Measurements from ENCODE around the gene EIF2S3B.

The EIF2S3B gene

DNA sequence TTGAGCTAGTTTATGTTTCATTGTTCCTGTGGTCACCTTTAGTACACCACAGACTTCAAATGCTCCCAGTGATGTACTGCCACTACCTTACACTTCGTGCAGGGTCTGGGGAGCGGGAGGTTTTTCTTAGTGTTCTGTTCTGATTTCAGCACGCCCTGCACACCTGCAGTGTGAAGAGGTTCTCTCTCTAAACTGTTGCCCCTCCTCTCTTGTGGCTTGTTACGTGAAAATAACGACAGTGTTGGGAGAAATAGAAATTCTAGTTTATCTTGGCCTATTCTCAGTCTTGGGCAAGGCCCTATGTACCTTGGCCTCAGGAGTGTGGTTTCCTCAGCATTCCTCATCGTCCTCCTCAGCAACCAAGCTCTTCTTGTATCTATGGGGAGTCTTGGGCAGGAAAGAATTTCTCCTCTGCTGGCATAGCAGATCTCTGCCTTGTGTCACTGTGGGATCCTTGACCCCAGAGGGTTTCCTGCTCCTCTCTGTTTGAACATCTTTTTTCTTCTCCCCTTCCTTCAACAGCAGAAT is 48.6 kb downstream of the EIF2S3B start:
- DNase-seq (ENCODE audit: insufficient read length, low spot score) (no peak), FAIRE-seq (no peak)
- TF ChIP-seq, protein P1, sequence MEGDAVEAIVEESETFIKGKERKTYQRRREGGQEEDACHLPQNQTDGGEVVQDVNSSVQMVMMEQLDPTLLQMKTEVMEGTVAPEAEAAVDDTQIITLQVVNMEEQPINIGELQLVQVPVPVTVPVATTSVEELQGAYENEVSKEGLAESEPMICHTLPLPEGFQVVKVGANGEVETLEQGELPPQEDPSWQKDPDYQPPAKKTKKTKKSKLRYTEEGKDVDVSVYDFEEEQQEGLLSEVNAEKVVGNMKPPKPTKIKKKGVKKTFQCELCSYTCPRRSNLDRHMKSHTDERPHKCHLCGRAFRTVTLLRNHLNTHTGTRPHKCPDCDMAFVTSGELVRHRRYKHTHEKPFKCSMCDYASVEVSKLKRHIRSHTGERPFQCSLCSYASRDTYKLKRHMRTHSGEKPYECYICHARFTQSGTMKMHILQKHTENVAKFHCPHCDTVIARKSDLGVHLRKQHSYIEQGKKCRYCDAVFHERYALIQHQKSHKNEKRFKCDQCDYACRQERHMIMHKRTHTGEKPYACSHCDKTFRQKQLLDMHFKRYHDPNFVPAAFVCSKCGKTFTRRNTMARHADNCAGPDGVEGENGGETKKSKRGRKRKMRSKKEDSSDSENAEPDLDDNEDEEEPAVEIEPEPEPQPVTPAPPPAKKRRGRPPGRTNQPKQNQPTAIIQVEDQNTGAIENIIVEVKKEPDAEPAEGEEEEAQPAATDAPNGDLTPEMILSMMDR (IDR thresholded peaks at IDR 0.05; ENCODE audit: insufficient read depth, missing control alignments), result no peak

DNA sequence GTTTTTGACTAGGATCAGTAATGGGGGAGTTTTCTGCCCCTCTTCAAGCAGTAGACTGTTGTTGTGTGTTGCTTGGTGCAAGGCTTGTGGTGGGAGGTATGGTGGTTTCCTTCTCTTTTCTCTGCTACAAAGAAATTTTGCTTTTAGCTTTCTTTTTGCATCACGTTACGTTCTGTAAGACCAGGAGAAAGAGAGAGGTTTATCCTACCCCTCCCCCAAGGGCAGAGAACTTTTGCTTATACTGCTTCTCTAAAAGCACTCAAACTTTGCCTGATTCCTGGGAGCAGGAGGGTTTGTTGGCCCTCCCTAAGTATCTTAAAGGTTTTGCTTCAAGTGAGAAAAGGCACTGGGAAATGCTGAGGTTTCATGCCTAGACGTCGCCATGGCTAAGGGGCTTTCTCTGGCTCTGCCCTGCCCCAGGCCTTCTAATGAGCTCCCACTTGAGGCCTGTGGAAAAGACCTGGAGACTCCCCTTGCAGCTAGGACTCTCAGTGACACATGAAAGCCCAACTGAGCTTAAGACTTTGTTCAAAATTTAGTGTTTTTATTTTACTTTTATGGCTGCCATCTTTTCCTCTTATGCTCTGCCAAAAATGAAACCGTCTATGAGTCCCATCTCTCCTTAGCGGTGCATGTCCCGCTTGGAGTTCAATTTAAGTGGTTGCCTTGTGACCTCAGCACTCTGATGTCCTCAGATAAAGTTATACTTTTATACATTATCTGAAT is 49.2 kb downstream of the EIF2S3B start:
- FAIRE-seq (no peak), DNase-seq (ENCODE audit: insufficient read length, low spot score) (no peak)
- TF ChIP-seq, protein P1 (IDR thresholded peaks at IDR 0.05; ENCODE audit: insufficient read depth, missing control alignments), result no peak

DNA sequence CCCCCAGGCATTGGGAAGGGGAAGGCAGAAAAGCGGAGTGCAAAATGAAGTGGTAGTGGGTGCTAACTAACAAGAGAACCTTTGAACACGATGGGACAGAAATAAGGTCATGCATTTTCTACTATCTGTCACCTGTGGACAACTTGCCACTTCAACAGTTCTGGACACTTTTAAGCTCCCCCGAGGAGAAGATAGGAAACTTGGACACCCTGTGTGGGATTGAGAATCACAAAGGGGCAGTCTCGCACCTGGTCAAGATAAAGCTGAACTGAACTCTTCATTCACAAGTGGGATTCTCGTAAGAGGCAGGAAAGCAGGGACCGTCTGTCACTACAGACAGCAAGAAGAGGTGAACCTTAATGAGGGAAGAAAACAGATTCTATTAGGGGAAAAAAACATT is 51.6 kb downstream of the EIF2S3B start:
- TF ChIP-seq, protein P1 (IDR thresholded peaks at IDR 0.05; ENCODE audit: insufficient read depth, missing control alignments), result no peak
- DNase-seq (ENCODE audit: insufficient read length, low spot score), result no peak
- FAIRE-seq, result no peak

DNA sequence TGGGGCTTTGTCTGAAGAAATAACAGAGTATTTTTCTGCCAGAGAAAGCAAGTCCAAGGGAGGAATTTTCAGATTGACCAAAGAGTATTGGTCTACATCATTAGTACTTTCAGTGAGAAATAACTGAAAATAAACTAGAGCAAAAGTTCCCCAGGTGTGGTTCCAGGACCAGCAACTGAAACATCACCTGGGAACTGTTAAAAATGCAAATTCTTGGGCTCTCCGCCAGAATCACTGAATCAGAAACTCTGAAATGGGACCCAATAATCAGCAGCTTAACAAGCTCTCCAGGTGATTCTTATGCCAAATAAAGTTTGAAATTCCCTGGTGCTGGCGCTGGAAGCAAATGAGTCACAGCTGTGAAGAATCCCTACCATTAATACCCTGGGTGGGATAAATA is 52.1 kb downstream of the EIF2S3B start:
- TF ChIP-seq, protein P1 (IDR thresholded peaks at IDR 0.05; ENCODE audit: insufficient read depth, missing control alignments), result no peak
- FAIRE-seq (no peak), DNase-seq (ENCODE audit: insufficient read length, low spot score) (no peak)

All from D721Med (cell line).